Stimulated activated CD4-positive, alpha-beta T cell treated with anti-CD3 and anti-CD28 coated beads, Interleukin-15, amount 100 ng/mL, for 24 hours (primary cell): ENCODE results near the gene GPRC5B.

Source experiments
- DNase-seq: peaks from one replicate; pipeline ENCODE4 v3.0.0-alpha.2; 2020

GPRC5B gene

GRCh38 chr16:19896951-19897350 lies 12.3 kb upstream of the GPRC5B start:
- no peak for DNase-seq

- no peak for DNase-seq
Measured at GRCh38 chr16:19894586-19894985, 9.9 kb upstream of the GPRC5B start.

GRCh38 chr16:19892902-19893301 lies 8.3 kb upstream of the GPRC5B start:
- no peak for DNase-seq

GRCh38 chr16:19890901-19891300 lies 6.3 kb upstream of the GPRC5B start:
- DNase-seq = no peak

GRCh38 chr16:19888834-19889233 lies 4.2 kb upstream of the GPRC5B start:
- peak; percentile 28 for DNase-seq

- DNase-seq = peak; percentile 88
Measured at GRCh38 chr16:19886073-19886941, 1.7 kb upstream of the GPRC5B start.

GRCh38 chr16:19885451-19886072 lies 914 bp upstream of the GPRC5B start:
- peak; percentile 18 for DNase-seq

GRCh38 chr16:19883966-19884485 lies 622 bp downstream of the GPRC5B start:
- DNase-seq = peak; percentile 27

- DNase-seq = peak; percentile 20
Measured at GRCh38 chr16:19883296-19883965, 1.2 kb downstream of the GPRC5B start.

- DNase-seq = no peak
Measured at GRCh38 chr16:19882646-19883045, 2.0 kb downstream of the GPRC5B start.

- DNase-seq = no peak
Measured at GRCh38 chr16:19882186-19882585, 2.5 kb downstream of the GPRC5B start.

GRCh38 chr16:19881783-19882182 lies 2.9 kb downstream of the GPRC5B start:
- no peak for DNase-seq

- DNase-seq = no peak
Measured at GRCh38 chr16:19881028-19881427, 3.6 kb downstream of the GPRC5B start.

- DNase-seq = no peak
Measured at GRCh38 chr16:19879241-19879792, 5.3 kb downstream of the GPRC5B start.

GRCh38 chr16:19878757-19879156 lies 5.9 kb downstream of the GPRC5B start:
- DNase-seq = no peak

- no peak for DNase-seq
Measured at GRCh38 chr16:19876501-19877059, 8.1 kb downstream of the GPRC5B start.

GRCh38 chr16:19875900-19876299 lies 8.7 kb downstream of the GPRC5B start:
- no peak for DNase-seq

GRCh38 chr16:19874851-19875546 lies 9.6 kb downstream of the GPRC5B start:
- no peak for DNase-seq

GRCh38 chr16:19874026-19874425 lies 10.6 kb downstream of the GPRC5B start:
- DNase-seq = no peak

GRCh38 chr16:19872935-19873334 lies 11.7 kb downstream of the GPRC5B start:
- no peak for DNase-seq

- no peak for DNase-seq
Measured at GRCh38 chr16:19872179-19872863, 12.3 kb downstream of the GPRC5B start.

- no peak for DNase-seq
Measured at GRCh38 chr16:19871721-19872120, 12.9 kb downstream of the GPRC5B start.
